T-helper 22 cell (primary cell): Measurements from ENCODE around the gene NBEA.

Source experiments
- DNase-seq: peaks from one replicate; pipeline ENCODE4 v3.0.0-alpha.2; 2020; ENCODE audit warnings: low read depth

Gene NBEA

DNA sequence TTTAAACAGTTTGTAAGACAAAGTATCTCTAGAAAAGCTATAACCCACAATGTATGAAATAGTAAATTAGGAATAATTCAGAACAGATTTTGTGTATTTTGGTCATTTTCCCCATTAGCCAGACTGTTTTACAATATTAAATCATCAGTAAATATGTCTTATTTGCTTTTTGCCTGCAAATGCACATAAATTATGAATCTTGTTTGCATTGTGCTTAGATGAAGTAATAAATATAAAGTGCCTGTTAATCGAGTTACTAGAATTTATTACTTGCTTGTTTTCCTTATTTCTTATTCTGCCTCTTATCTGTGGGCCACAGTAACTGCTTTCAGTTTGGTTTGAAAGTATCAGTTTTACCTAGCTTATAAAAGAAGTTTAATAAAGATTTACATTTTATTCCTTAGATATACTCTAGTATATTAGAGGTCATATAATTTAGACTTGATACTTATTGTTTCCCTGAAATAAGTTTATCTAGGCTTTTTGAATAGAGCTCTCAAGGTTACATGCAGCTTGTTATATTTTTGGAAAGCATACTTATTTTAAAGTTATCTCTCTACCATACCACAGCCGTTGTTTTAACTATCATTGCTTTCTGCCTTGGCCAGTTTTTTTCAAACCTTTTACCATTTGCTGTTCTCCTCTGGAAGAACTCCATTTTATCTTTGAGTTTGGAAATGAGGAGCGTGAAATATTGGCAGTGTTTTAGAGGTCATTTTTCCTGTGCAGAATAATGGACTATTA, 238.0 kb downstream of the NBEA start:
- DNase-seq: no peak

- no peak for DNase-seq
Observed at GRCh38 chr13:35190241-35190640, 248.2 kb downstream of the NBEA start.

DNA sequence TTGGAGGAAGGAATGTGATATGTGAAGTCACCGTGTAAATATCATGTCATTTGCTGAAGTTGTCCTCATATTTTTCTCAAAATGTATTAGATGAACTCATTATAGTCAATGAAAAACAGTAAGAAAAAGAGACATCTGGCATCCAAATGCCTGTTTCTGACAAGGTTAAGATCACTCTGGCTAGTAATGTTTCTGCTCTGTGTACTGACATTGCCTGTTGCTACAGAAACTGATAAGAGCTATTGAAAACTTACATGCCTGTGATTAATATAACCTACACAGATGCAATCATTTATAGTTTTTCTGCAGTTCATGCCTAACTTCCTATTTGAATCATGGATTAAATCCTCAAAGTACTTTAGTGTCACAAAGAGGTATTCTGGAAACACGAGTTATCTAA, 249.8 kb downstream of the NBEA start:
- no peak for DNase-seq

GRCh38 chr13:35198613-35199200, 256.6 kb downstream of the NBEA start:
- no peak for DNase-seq

DNA sequence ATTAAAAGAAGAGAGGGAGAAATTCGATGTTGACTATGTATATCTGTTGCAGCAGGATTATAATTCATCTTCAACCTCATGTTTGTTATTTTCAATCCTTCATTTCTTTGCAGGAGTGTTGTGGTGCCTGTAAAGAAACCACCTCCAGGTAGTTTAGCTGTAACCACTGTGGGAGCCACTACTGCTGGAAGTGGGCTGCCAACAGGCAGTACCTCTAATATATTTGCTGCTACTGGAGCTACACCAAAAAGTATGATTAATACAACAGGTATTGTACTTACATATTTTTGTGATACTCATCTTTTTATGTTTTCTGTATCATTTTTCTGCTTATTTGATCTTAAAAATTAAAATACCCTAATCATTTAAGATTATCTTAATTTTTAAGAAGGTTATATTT, 266.5 kb downstream of the NBEA start:
- DNase-seq: no peak

DNA sequence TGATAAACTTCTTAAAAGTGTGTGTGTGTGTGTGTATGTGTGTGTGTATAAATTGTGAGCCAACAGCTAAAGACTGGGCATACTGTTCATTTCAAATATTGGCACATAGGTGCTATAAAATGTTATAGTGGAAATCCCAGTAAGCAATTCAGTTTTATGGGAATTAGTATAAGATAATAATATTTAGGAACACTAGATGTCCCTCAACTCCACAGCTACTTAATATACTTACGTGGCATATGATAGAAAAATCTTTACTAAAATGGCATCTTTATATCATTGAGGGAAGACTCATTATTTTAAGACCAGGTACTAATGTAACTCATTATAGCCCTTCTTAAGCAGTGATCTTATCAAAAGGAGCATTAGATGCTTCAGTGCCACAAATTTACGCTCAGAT, 268.2 kb downstream of the NBEA start:
- DNase-seq: no peak

- no peak for DNase-seq
Observed at GRCh38 chr13:35211949-35212348, 269.9 kb downstream of the NBEA start.

DNA sequence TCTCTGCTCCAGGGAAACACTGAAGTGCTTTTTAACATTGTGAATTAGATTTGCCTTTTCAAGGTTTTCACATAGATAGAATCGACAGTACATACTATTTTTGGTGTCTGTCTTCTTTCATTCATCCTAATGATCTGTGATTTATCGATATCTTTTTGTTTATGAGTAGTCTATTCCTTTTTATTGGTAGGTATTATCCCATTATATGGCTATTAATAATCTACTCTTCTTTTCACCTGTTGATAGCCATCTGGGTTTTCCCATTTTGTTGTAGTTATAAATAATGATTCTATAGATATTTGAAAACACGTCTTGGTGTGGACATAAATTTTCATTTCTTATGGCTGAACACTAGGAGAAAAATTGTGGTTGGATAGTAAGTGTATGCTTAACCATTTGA, 271.8 kb downstream of the NBEA start:
- no peak for DNase-seq

DNA sequence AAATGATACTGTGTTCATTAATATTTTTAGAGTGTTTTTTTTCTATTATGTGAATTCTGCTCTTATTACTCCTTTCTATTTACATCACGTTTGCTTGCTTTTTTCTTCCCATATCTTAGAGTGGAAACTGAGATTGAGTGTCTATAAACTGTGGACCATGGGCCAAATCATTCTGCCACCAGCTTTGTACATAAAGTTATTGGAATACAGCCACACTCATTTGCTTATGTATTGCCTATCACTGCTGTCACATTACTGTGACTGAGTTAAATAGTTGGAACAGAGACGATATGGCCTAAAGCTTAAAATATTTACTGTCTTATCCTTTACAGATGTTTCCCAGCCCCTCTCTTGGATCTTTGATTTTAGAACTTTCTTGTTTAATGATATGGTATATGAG, 274.1 kb downstream of the NBEA start:
- DNase-seq: no peak

DNA sequence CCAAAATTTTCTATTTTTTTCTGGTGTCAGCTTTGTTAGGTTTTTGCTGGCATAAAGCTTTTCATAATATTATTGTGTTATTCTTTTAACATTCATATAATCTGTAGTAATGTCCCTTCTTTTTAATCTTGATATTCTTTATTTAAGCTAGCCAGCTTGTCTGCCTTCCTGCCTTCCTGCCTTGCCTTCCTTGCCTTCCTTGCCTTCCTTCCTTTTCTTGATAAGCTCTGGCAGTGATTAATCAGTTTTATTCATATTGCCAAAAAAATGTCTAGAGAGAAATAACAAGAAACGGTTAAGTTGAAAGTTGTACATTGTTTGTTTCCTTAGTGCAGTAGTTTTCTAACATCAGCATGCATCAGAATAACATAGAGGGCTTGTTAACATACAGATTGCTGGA, 277.0 kb downstream of the NBEA start:
- no peak for DNase-seq

- DNase-seq: no peak
Observed at GRCh38 chr13:35225159-35225558, 283.1 kb downstream of the NBEA start.

DNA sequence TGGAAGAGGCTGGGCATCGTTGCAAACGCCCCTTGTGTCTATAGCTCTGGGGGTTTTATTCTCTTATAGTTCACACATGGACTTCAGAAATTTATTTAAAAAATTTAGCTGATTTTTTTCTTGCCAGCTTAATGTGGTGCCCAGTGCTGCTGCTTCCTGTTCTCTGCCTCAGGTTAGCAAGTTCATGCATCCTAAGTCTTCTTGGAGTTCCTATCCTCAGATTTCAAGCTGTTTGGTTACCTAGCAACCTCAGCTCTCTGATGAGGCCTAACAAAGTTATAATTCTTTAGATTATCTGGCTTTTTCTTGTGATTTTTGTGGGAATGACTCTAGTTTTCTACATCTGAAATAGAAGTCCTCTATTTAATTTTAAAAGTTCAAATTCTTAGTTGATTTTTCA, 283.5 kb downstream of the NBEA start:
- DNase-seq: no peak

DNA sequence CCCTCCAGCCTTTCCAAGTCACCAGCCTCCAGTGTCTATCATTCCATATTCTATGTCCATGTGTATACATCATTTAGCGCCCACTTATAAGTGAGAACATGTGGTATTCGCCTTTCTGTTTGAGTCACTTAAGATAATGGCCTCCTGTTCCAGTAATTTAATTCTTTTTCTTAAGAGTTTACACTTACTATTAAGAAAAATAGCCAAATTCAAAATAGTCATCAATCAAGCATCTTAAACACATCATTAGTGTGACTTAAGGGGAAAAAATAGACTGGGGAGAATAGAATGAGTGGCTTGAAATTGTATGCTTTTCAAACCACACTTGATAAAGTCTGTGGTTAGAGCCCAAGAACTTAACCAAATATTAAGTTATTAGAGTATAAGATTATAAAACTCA, 286.5 kb downstream of the NBEA start:
- DNase-seq: no peak

DNA sequence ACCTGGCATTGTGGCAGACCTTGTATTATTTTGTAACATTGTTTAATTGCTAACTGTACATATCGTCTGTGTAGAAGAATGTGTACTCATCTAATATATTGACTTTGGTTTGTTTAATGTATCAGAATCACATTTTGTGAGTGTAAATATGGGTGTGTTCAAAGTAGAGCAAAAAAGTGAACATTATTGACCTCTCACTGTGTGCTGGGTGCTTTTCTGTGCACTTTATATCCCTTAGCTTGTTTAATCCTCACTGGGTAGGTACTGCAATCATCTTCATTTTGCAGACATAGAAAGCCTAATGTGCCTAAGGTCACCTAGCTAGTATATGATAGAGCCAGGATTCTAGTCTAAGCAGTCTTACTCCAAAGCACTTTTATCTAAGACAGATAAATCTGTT, 289.4 kb downstream of the NBEA start:
- DNase-seq: no peak

GRCh38 chr13:35238274-35238673, 296.2 kb downstream of the NBEA start:
- DNase-seq: no peak

DNA sequence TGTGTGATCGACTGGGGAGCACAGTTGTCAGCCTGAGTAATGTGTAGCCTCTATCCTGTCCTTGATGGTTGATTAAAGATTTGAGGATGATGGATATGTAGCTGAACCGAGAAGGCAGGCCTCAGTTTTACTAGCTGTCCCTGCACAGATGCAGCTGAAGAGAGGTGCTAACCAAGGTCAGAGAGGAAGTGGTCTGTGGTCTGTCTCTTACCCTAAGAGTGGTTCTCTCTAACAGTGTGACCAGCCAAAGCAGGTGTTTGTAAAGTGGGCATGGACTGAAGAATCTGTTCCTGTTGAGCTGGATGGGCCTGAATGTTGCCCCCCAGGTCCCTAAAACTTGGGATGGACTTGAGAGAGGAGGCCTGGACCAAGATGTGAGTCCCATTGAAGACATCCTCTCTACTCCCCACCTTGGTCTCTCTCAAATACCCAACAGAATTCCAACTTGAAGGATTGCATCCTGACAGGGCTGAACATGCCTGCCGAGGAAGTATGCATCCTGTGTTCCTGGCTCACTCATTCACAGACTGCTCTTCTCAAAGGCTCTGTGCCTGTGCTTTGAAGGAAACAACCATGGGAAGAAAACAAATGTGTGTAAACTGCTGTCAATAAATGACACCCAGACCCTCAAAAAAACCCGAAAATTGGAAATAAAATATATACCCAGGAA, 310.6 kb downstream of the NBEA start:
- DNase-seq: no peak

GRCh38 chr13:35255241-35255640, 313.2 kb downstream of the NBEA start:
- DNase-seq: no peak

GRCh38 chr13:35256459-35257148, 314.5 kb downstream of the NBEA start:
- no peak for DNase-seq

- no peak for DNase-seq
Observed at GRCh38 chr13:35260316-35260715, 318.2 kb downstream of the NBEA start.

GRCh38 chr13:35266412-35266811, 324.3 kb downstream of the NBEA start:
- DNase-seq: no peak

- no peak for DNase-seq
Observed at GRCh38 chr13:35278917-35279316, 336.8 kb downstream of the NBEA start.

- no peak for DNase-seq
Observed at GRCh38 chr13:35279500-35279899, 337.4 kb downstream of the NBEA start.

GRCh38 chr13:35283856-35284255, 341.8 kb downstream of the NBEA start:
- DNase-seq: no peak
